ENCODE results near the gene RGS8. TPM values are rescaled to one million over a fixed set of nuclear protein-coding genes. Genes with fewer than 3 reads are reported as not detected.

RGS8 gene
- total RNA-seq, 4 donors from 2014 or later: not detected

DNA sequence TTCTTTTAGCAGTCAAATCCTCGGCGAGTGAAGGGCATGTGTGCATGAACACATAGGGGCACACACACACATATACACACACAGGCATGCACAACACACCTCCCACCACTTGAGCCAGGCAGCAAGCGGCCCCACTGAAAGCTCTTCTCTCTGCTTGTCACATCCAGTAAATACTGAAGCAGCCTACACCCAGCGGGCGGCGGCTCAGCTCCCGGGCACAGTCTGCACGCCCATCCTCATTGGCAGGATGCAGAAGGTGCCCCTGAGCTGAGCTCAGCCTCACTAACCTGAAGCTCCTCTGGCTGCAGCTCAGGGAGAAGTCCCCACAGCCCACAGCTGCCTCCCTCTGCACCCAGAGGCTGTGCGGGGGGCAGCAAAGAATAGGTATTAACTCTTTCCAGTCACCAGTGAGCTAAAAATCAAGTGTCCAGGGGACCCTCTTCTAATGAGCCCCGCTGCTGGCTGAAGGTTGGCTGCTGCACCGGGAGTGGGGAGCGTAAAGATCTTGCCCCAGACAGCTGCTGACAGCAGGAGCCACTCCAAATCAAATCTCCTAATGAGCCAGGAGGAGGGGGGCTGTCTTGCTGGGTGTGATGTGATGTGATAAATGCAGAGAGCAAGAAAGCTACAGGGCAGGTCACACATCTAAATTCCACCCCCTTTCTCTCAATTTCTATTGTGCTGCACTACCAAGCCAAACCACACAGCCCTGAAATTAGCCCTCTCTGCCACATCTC lies 12.5 kb downstream of the RGS8 start:
- DNase-seq (ENCODE audit: low spot score in 2 of 2): no peak
- no peaks in the 10 kb centered on the region for H3K36me3 ChIP-seq
- peaks cover 8% of the 10 kb centered on the region for H3K4me1 ChIP-seq
- no peaks in the 10 kb centered on the region for H3K9me3 ChIP-seq
- H3K27me3 ChIP-seq: no peaks in the 10 kb centered on the region
- H3K27ac ChIP-seq: no peak overlapping the region
- no peak overlapping the region for H3K4me3 ChIP-seq
- WGBS: 25% methylated on average over 4 of the region's 12 CpGs
- no peak for TF ChIP-seq CTCF (IDR thresholded peaks at IDR 0.05)

- Histone ChIP-seq H3K27ac (no peak overlapping the region), H3K4me3 (no peak overlapping the region), H3K9me3 (no peaks in the 10 kb centered on the region), H3K4me1 (peaks cover 8% of the 10 kb centered on the region), H3K27me3 (no peaks in the 10 kb centered on the region), H3K36me3 (no peaks in the 10 kb centered on the region)
- no peak for DNase-seq (ENCODE audit: low spot score in 2 of 2)
- 93% methylated on average over 11 of the region's 11 CpGs for WGBS
- TF ChIP-seq EP300 (IDR thresholded peaks at IDR 0.05) (no peak), POLR2A (IDR thresholded peaks at IDR 0.05) (no peak), CTCF (IDR thresholded peaks at IDR 0.05) (no peak), POLR2AphosphoS5 (IDR thresholded peaks at IDR 0.05) (no peak)
Measured at GRCh38 chr1:182670032-182670749, 14.2 kb downstream of the RGS8 start.

- Histone ChIP-seq H3K27me3 (no peaks in the 10 kb centered on the region), H3K27ac (no peak overlapping the region), H3K9me3 (no peaks in the 10 kb centered on the region), H3K36me3 (no peaks in the 10 kb centered on the region), H3K4me3 (no peak overlapping the region), H3K4me1 (no peaks in the 10 kb centered on the region)
- 96% methylated on average over 4 of the region's 4 CpGs for WGBS
- DNase-seq (ENCODE audit: low spot score in 2 of 2): no peak
- TF ChIP-seq CTCF (IDR thresholded peaks at IDR 0.05) (no peak), POLR2A (IDR thresholded peaks at IDR 0.05) (no peak), EP300 (IDR thresholded peaks at IDR 0.05) (no peak), POLR2AphosphoS5 (IDR thresholded peaks at IDR 0.05) (no peak)
Measured at GRCh38 chr1:182669266-182669665, 15.1 kb downstream of the RGS8 start.

GRCh38 chr1:182668521-182669054 lies 15.8 kb downstream of the RGS8 start:
- 97% methylated on average over 11 of the region's 11 CpGs for WGBS
- Histone ChIP-seq H3K27ac (no peak overlapping the region), H3K9me3 (no peaks in the 10 kb centered on the region), H3K36me3 (no peaks in the 10 kb centered on the region), H3K4me1 (no peaks in the 10 kb centered on the region), H3K4me3 (no peak overlapping the region), H3K27me3 (no peaks in the 10 kb centered on the region)
- TF ChIP-seq EP300 (IDR thresholded peaks at IDR 0.05): no peak
- no peak for TF ChIP-seq POLR2AphosphoS5 (IDR thresholded peaks at IDR 0.05)
- no peak for TF ChIP-seq POLR2A (IDR thresholded peaks at IDR 0.05)
- TF ChIP-seq CTCF (IDR thresholded peaks at IDR 0.05): no peak
- no peak for DNase-seq (ENCODE audit: low spot score in 2 of 2)

- Histone ChIP-seq H3K9me3 (no peaks in the 10 kb centered on the region), H3K27me3 (no peaks in the 10 kb centered on the region), H3K4me3 (no peak overlapping the region), H3K4me1 (no peaks in the 10 kb centered on the region), H3K27ac (no peak overlapping the region), H3K36me3 (no peaks in the 10 kb centered on the region)
- WGBS: 89% methylated on average over 7 of the region's 7 CpGs
- no peak for DNase-seq (ENCODE audit: low spot score in 2 of 2)
- no peak for TF ChIP-seq POLR2A (IDR thresholded peaks at IDR 0.05)
Measured at GRCh38 chr1:182667848-182668505, 16.4 kb downstream of the RGS8 start.
